ENCODE measurements around the gene DHX38. TPM values are rescaled to one million over a fixed set of nuclear protein-coding genes. Genes with fewer than 3 reads are reported as not detected.

The DHX38 gene
- total and polyA plus RNA-seq, 2 donors, result 38.2 to 58.3 TPM

GRCh38 chr16:72137380-72138063 is 43.9 kb downstream of the DHX38 start:
- WGBS, result 96% methylated on average over 15 of the region's 15 CpGs
- no peaks in the 10 kb centered on the region for H3K9me3 ChIP-seq (ENCODE audit: control insufficient read depth in 2 of 2, insufficient read depth in 1 of 2, low read length in 1 of 2)
- peaks cover 0 to 6% of the 10 kb centered on the region in 2 donors for H3K36me3 ChIP-seq (ENCODE audit: control insufficient read depth in 2 of 2, insufficient read depth in 2 of 2, low read length in 1 of 2)
- H3K4me3 ChIP-seq (ENCODE audit: low read length in 2 of 2), result no peak overlapping the region
- H3K27ac ChIP-seq (ENCODE audit: low read depth in 1 of 2, low read length in 1 of 2), result no peak overlapping the region
- no peaks in the 10 kb centered on the region for H3K27me3 ChIP-seq (ENCODE audit: control insufficient read depth in 2 of 2, insufficient read depth in 1 of 2, low read length in 1 of 2)
- H3K4me1 ChIP-seq (ENCODE audit: control insufficient read depth in 2 of 2, insufficient read depth in 2 of 2, low read length in 2 of 2), result no peaks in the 10 kb centered on the region
- DNase-seq (ENCODE audit: low read depth in 6 of 9, low spot score in 9 of 9), result no peak

GRCh38 chr16:72138064-72138572 is 44.5 kb downstream of the DHX38 start:
- Histone ChIP-seq H3K27ac (ENCODE audit: low read depth in 1 of 2, low read length in 1 of 2) (no peak overlapping the region), H3K9me3 (ENCODE audit: control insufficient read depth in 2 of 2, insufficient read depth in 1 of 2, low read length in 1 of 2) (no peaks in the 10 kb centered on the region), H3K4me3 (ENCODE audit: low read length in 2 of 2) (no peak overlapping the region), H3K27me3 (ENCODE audit: control insufficient read depth in 2 of 2, insufficient read depth in 1 of 2, low read length in 1 of 2) (no peaks in the 10 kb centered on the region), H3K36me3 (ENCODE audit: control insufficient read depth in 2 of 2, insufficient read depth in 2 of 2, low read length in 1 of 2) (peaks cover 0 to 4% of the 10 kb centered on the region in 2 donors), H3K4me1 (ENCODE audit: control insufficient read depth in 2 of 2, insufficient read depth in 2 of 2, low read length in 2 of 2) (no peaks in the 10 kb centered on the region)
- no peak for DNase-seq (ENCODE audit: low read depth in 6 of 9, low spot score in 9 of 9)
- WGBS, result 98% methylated on average over 4 of the region's 4 CpGs

- Histone ChIP-seq H3K36me3 (ENCODE audit: control insufficient read depth in 2 of 2, insufficient read depth in 2 of 2, low read length in 1 of 2) (peaks cover 0 to 4% of the 10 kb centered on the region in 2 donors), H3K9me3 (ENCODE audit: control insufficient read depth in 2 of 2, insufficient read depth in 1 of 2, low read length in 1 of 2) (no peaks in the 10 kb centered on the region), H3K27ac (ENCODE audit: low read depth in 1 of 2, low read length in 1 of 2) (no peak overlapping the region), H3K27me3 (ENCODE audit: control insufficient read depth in 2 of 2, insufficient read depth in 1 of 2, low read length in 1 of 2) (no peaks in the 10 kb centered on the region), H3K4me3 (ENCODE audit: low read length in 2 of 2) (no peak overlapping the region), H3K4me1 (ENCODE audit: control insufficient read depth in 2 of 2, insufficient read depth in 2 of 2, low read length in 2 of 2) (no peaks in the 10 kb centered on the region)
- WGBS, result 100% methylated on average over 2 of the region's 2 CpGs
- no peak for DNase-seq (ENCODE audit: low read depth in 6 of 9, low spot score in 9 of 9)
These were observed 46.3 kb downstream of the DHX38 start for GRCh38 chr16:72139908-72140307.

GRCh38 chr16:72142476-72142875 is 48.8 kb downstream of the DHX38 start:
- DNase-seq (ENCODE audit: low read depth in 6 of 9, low spot score in 9 of 9), result no peak
- whole genome bisulfite sequencing, result 97% methylated on average over 1 of the region's 1 CpG
- Histone ChIP-seq H3K36me3 (ENCODE audit: control insufficient read depth in 2 of 2, insufficient read depth in 2 of 2, low read length in 1 of 2) (no peaks in the 10 kb centered on the region), H3K27ac (ENCODE audit: low read depth in 1 of 2, low read length in 1 of 2) (no peak overlapping the region), H3K9me3 (ENCODE audit: control insufficient read depth in 2 of 2, insufficient read depth in 1 of 2, low read length in 1 of 2) (no peaks in the 10 kb centered on the region), H3K4me3 (ENCODE audit: low read length in 2 of 2) (no peak overlapping the region), H3K4me1 (ENCODE audit: control insufficient read depth in 2 of 2, insufficient read depth in 2 of 2, low read length in 2 of 2) (no peaks in the 10 kb centered on the region), H3K27me3 (ENCODE audit: control insufficient read depth in 2 of 2, insufficient read depth in 1 of 2, low read length in 1 of 2) (no peaks in the 10 kb centered on the region)

- DNase-seq (ENCODE audit: low read depth in 6 of 9, low spot score in 9 of 9), result no peak
- no peak overlapping the region for H3K4me3 ChIP-seq (ENCODE audit: low read length in 2 of 2)
- H3K27ac ChIP-seq (ENCODE audit: low read depth in 1 of 2, low read length in 1 of 2), result no peak overlapping the region
- peaks cover 0 to 2% of the 10 kb centered on the region in 2 donors for H3K4me1 ChIP-seq (ENCODE audit: control insufficient read depth in 2 of 2, insufficient read depth in 2 of 2, low read length in 2 of 2)
- 83% methylated on average over 8 of the region's 8 CpGs for WGBS
- H3K9me3 ChIP-seq (ENCODE audit: control insufficient read depth in 2 of 2, insufficient read depth in 1 of 2, low read length in 1 of 2), result no peaks in the 10 kb centered on the region
- H3K36me3 ChIP-seq (ENCODE audit: control insufficient read depth in 2 of 2, insufficient read depth in 2 of 2, low read length in 1 of 2), result no peaks in the 10 kb centered on the region
- H3K27me3 ChIP-seq (ENCODE audit: control insufficient read depth in 2 of 2, insufficient read depth in 1 of 2, low read length in 1 of 2), result no peaks in the 10 kb centered on the region
These were observed 56.2 kb downstream of the DHX38 start for GRCh38 chr16:72149676-72150464.

GRCh38 chr16:72159386-72159785 is 65.7 kb downstream of the DHX38 start:
- Histone ChIP-seq H3K4me3 (ENCODE audit: low read length in 2 of 2) (no peak overlapping the region), H3K4me1 (ENCODE audit: control insufficient read depth in 2 of 2, insufficient read depth in 2 of 2, low read length in 2 of 2) (no peaks in the 10 kb centered on the region), H3K27me3 (ENCODE audit: control insufficient read depth in 2 of 2, insufficient read depth in 1 of 2, low read length in 1 of 2) (no peaks in the 10 kb centered on the region), H3K36me3 (ENCODE audit: control insufficient read depth in 2 of 2, insufficient read depth in 2 of 2, low read length in 1 of 2) (no peaks in the 10 kb centered on the region), H3K27ac (ENCODE audit: low read depth in 1 of 2, low read length in 1 of 2) (no peak overlapping the region), H3K9me3 (ENCODE audit: control insufficient read depth in 2 of 2, insufficient read depth in 1 of 2, low read length in 1 of 2) (no peaks in the 10 kb centered on the region)
- WGBS, result 94% methylated on average over 2 of the region's 2 CpGs
- DNase-seq (ENCODE audit: low read depth in 6 of 9, low spot score in 9 of 9), result no peak

- no peak overlapping the region for H3K4me3 ChIP-seq (ENCODE audit: low read length in 2 of 2)
- H3K27me3 ChIP-seq (ENCODE audit: control insufficient read depth in 2 of 2, insufficient read depth in 1 of 2, low read length in 1 of 2), result no peaks in the 10 kb centered on the region
- DNase-seq (ENCODE audit: low read depth in 6 of 9, low spot score in 9 of 9), result no peak
- no peaks in the 10 kb centered on the region for H3K9me3 ChIP-seq (ENCODE audit: control insufficient read depth in 2 of 2, insufficient read depth in 1 of 2, low read length in 1 of 2)
- H3K36me3 ChIP-seq (ENCODE audit: control insufficient read depth in 2 of 2, insufficient read depth in 2 of 2, low read length in 1 of 2), result no peaks in the 10 kb centered on the region
- 92% methylated on average over 2 of the region's 2 CpGs for WGBS
- H3K4me1 ChIP-seq (ENCODE audit: control insufficient read depth in 2 of 2, insufficient read depth in 2 of 2, low read length in 2 of 2), result no peaks in the 10 kb centered on the region
- no peak overlapping the region for H3K27ac ChIP-seq (ENCODE audit: low read depth in 1 of 2, low read length in 1 of 2)
These were observed 66.2 kb downstream of the DHX38 start for GRCh38 chr16:72159801-72160200.

- Histone ChIP-seq H3K4me1 (ENCODE audit: control insufficient read depth in 2 of 2, insufficient read depth in 2 of 2, low read length in 2 of 2) (no peaks in the 10 kb centered on the region), H3K36me3 (ENCODE audit: control insufficient read depth in 2 of 2, insufficient read depth in 2 of 2, low read length in 1 of 2) (no peaks in the 10 kb centered on the region), H3K27me3 (ENCODE audit: control insufficient read depth in 2 of 2, insufficient read depth in 1 of 2, low read length in 1 of 2) (no peaks in the 10 kb centered on the region), H3K4me3 (ENCODE audit: low read length in 2 of 2) (no peak overlapping the region), H3K9me3 (ENCODE audit: control insufficient read depth in 2 of 2, insufficient read depth in 1 of 2, low read length in 1 of 2) (no peaks in the 10 kb centered on the region), H3K27ac (ENCODE audit: low read depth in 1 of 2, low read length in 1 of 2) (no peak overlapping the region)
- WGBS, result 91% methylated on average over 6 of the region's 6 CpGs
- DNase-seq (ENCODE audit: low read depth in 6 of 9, low spot score in 9 of 9), result no peak
These were observed 68.6 kb downstream of the DHX38 start for GRCh38 chr16:72162105-72162692.

All from thymus (tissue), 11 donors.